Vagina (tissue), 2 donors: ENCODE measurements around the gene ITGB4.

ENCODE experiments used
- CTCF ChIP-seq, 3 experiments: fragments of 450-650 bp in 2 of 3; fragments of 200-600 bp in 1 of 3; sonication (generic) in 1 of 3; IDR thresholded peaks; one replicate each; pipeline ENCODE4 v1.5.1; 2017 to 2019; ENCODE audit warnings: antibody characterized with exemption in 3 of 3, mild to moderate bottlenecking in 2 of 3, moderate library complexity in 2 of 3
- POLR2A ChIP-seq, 2 donors: fragments of 450-650 bp; IDR thresholded peaks; one replicate each; pipeline ENCODE4 v1.6.1; 2017; ENCODE audit warnings: antibody characterized with exemption in 2 of 2, mild to moderate bottlenecking in 2 of 2, moderate library complexity in 2 of 2
- POLR2AphosphoS5 ChIP-seq, 2 donors: sonication (generic); formaldehyde crosslinking; IDR thresholded peaks; one replicate each; pipeline ENCODE4 v1.9.0; 2017; ENCODE audit warnings: antibody characterized with exemption in 2 of 2, mild to moderate bottlenecking in 2 of 2, low read depth in 1 of 2; ENCODE audit not compliant: insufficient read depth in 1 of 2

DNA sequence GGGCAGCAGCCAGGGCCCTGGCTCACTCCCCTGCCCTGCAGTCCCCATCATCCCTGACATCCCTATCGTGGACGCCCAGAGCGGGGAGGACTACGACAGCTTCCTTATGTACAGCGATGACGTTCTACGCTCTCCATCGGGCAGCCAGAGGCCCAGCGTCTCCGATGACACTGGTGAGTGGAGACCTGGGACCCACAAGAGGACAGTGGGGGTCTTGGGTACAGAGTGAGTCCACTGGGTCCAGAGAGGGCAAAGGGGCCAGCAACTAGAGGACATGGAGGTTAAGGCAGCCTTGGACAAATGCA lies 31.1 kb downstream of the ITGB4 start:
- no peak for TF ChIP-seq CTCF (IDR thresholded peaks at IDR 0.05)
- no peak for TF ChIP-seq POLR2A (IDR thresholded peaks at IDR 0.05)
- TF ChIP-seq POLR2AphosphoS5 (IDR thresholded peaks at IDR 0.05; ENCODE audit: insufficient read depth in 1 of 2, low read depth in 1 of 2) = no peak
